ENCODE results near the gene EFL1. TPM values are rescaled to one million over a fixed set of nuclear protein-coding genes. Genes with fewer than 3 reads are reported as not detected.
"Not testable (repeated sequence)": the region's sequence is repeated elsewhere in the genome, so short reads cannot be mapped to it uniquely, and the experiment has no call there.

Gene EFL1
- total and polyA plus RNA-seq, 4 donors, result 5.5 to 15.1 (median 10.3) TPM

DNA sequence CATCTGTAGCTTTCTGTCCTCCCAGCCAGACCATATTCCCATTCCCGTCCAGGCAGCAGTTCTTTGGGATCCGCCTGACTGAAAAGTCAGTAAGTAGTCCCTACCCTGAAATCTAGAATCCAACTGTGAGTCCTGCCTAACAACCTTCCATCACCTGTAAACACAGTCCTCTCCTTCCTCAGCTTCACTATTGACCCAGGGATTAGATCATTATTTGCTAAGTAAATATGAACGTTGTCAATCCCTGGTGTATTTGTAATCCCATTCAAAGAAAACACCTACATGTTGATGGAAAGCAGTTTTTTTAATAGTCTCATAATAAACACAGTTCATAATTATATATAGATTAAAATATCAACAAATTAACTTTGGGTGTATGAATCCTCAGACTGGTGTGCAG is 816 bp upstream of the EFL1 start:
- ATAC-seq (ENCODE audit: low FRiP score) (no peak), DNase-seq (no peak)
- peak overlapping the region in 1 of 2 donors; percentile 53 for H3K4me3 ChIP-seq (ENCODE audit: low read length in 2 of 2)
- 13 to 17% methylated on average over 3 of the region's 3 CpGs for WGBS, 2 donors
- H3K27ac ChIP-seq (ENCODE audit: low read depth in 1 of 2, low read length in 2 of 2), result no peak overlapping the region
- no peaks in the 10 kb centered on the region for H3K27me3 ChIP-seq (ENCODE audit: control insufficient read depth in 1 of 2, insufficient read depth in 2 of 2, low read length in 1 of 2)
- H3K36me3 ChIP-seq (ENCODE audit: control insufficient read depth in 1 of 2, insufficient read depth in 2 of 2, low read length in 1 of 2), result peaks cover 0 to 2% of the 10 kb centered on the region in 2 donors
- peaks cover 2 to 4% of the 10 kb centered on the region in 2 donors for H3K4me1 ChIP-seq (ENCODE audit: control insufficient read depth in 1 of 2, insufficient read depth in 2 of 2, low read length in 2 of 2)
- no peaks in the 10 kb centered on the region for H3K9me3 ChIP-seq (ENCODE audit: control insufficient read depth, low read length)
- intact Hi-C loops (cut with DNase I), result no loop called here

DNA sequence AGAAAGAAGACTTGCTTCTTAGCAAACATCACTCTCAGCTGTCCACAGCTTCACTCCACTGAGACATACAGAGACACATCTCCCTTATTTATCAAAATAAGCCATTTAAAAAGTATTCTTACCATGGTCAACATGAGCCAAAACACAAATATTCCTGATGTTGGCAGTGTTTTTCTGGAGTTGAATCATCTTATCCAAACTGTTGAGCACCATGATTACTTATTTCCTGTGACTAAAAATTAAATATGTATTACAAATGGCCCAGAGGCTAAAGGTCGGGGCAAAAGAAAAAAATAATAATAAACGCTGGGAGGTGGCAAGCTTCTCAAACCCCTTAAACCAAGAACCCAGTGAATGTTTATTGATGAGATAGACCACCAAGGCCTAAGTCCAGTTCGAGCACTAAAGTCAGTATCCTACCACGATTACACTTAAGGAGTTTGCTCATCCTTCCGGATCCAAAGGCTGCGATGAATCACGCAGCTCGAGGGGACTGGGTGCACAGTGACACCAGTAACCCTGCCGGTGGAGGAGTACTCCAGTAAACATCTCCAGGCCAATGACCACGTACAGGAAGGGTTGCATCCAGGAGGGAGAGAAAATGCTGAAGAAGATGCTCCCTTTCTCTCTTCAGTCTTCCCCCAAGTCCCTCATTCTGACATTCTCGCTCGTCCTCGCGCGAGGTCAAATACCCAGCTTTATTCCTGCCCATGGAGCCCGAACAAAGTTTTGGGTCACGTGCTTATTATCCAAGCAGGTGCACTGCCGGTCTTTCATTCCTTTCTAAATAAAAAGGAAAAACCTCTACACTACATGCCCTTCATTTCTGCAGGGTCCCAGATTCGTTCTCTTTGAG is 740 bp downstream of the EFL1 start:
- DNase-seq, result peak; percentile 49 to 72

DNA sequence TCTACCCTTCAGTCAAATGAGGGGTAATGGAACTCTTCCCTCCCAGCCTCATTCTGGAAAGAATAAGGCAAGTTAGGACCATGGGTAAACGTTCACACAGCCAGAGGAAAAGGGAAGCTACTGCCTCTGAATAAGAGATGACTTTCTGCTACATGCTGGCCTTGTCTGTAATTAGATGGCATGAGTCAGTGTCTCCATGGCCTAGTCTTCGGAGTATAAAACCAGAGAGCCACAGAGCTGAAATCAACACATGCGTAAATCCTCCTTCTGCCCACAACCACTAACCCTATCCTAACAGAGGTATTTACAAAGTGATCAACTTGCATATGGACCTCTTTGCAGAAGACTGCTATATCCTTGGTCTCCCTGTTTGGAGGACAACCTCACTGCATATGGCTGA is 14.3 kb downstream of the EFL1 start:
- ATAC-seq (ENCODE audit: low FRiP score); H3K36me3 ChIP-seq (ENCODE audit: control insufficient read depth in 1 of 2, insufficient read depth in 2 of 2, low read length in 1 of 2); DNase-seq; H3K27me3 ChIP-seq (ENCODE audit: control insufficient read depth in 1 of 2, insufficient read depth in 2 of 2, low read length in 1 of 2); H3K4me1 ChIP-seq (ENCODE audit: control insufficient read depth in 1 of 2, insufficient read depth in 2 of 2, low read length in 2 of 2); intact Hi-C loops (cut with DNase I); H3K4me3 ChIP-seq (ENCODE audit: low read length in 2 of 2); H3K27ac ChIP-seq (ENCODE audit: low read depth in 1 of 2, low read length in 2 of 2); H3K9me3 ChIP-seq (ENCODE audit: control insufficient read depth, low read length): not testable (repeated sequence)
- WGBS, 2 donors, result 81 to 89% methylated on average over 3 of the region's 3 CpGs

More for the DNA sequence above, 740 bp downstream of the EFL1 start:
- H3K27ac ChIP-seq (ENCODE audit: low read depth in 1 of 2, low read length in 2 of 2), result peak overlapping the region in 1 of 2 donors; percentile 20
- H3K4me1 ChIP-seq (ENCODE audit: control insufficient read depth in 1 of 2, insufficient read depth in 2 of 2, low read length in 2 of 2); H3K9me3 ChIP-seq (ENCODE audit: control insufficient read depth, low read length); H3K36me3 ChIP-seq (ENCODE audit: control insufficient read depth in 1 of 2, insufficient read depth in 2 of 2, low read length in 1 of 2); H3K27me3 ChIP-seq (ENCODE audit: control insufficient read depth in 1 of 2, insufficient read depth in 2 of 2, low read length in 1 of 2); intact Hi-C loops (cut with DNase I): not testable (repeated sequence)
- 2 to 3% methylated on average over 18 to 19 of the region's 19 CpGs for WGBS, 2 donors
- peak; percentile 3 for ATAC-seq (ENCODE audit: low FRiP score)
- H3K4me3 ChIP-seq (ENCODE audit: low read length in 2 of 2), result peak overlapping the region; percentile 53 to 88

DNA sequence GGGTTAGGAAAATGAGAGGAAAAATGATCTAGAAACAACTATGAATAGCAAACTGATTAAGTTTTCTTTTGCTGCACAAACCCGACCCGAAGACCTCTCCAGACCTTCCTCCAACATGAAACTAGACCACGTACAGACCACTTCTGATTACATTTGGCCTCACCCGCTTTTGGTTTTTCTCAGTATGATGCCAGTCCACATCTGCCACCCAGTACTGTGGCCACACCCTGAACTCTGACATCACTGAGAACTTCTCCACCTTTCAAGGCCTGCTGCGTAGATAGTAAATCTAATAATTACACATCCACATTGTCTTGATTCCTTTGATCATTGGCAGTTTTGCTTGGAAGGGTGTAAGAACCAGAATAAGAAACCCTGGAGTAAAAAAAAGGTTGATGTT is 16.6 kb downstream of the EFL1 start:
- H3K4me3 ChIP-seq (ENCODE audit: low read length in 2 of 2); H3K36me3 ChIP-seq (ENCODE audit: control insufficient read depth in 1 of 2, insufficient read depth in 2 of 2, low read length in 1 of 2); ATAC-seq (ENCODE audit: low FRiP score); DNase-seq; H3K9me3 ChIP-seq (ENCODE audit: control insufficient read depth, low read length); H3K27ac ChIP-seq (ENCODE audit: low read depth in 1 of 2, low read length in 2 of 2); intact Hi-C loops (cut with DNase I); H3K27me3 ChIP-seq (ENCODE audit: control insufficient read depth in 1 of 2, insufficient read depth in 2 of 2, low read length in 1 of 2); H3K4me1 ChIP-seq (ENCODE audit: control insufficient read depth in 1 of 2, insufficient read depth in 2 of 2, low read length in 2 of 2): not testable (repeated sequence)
- WGBS, 2 donors, result 93 to 95% methylated on average over 5 of the region's 5 CpGs

DNA sequence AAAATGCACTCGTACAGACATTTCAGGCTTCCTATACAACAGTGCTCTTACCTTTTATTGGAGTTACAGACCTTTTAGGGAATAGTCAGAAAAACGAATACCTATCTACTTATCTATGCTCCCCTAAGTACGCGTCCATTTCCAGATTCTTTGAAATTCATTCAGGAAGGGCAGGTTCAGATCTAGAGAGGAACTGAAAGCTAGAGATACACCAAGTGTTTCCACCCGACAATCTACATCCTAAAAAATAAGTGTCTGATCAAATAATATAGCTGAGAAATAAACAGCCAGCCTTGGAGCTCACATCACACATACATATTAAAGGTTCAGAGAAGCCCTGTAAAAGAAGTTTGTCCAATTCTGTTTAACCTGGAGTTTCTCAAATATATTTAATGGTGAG is 18.9 kb downstream of the EFL1 start:
- 71 to 73% methylated on average over 3 of the region's 5 CpGs for WGBS, 2 donors
- H3K4me3 ChIP-seq (ENCODE audit: low read length in 2 of 2); DNase-seq; intact Hi-C loops (cut with DNase I); H3K27ac ChIP-seq (ENCODE audit: low read depth in 1 of 2, low read length in 2 of 2); H3K9me3 ChIP-seq (ENCODE audit: control insufficient read depth, low read length); H3K36me3 ChIP-seq (ENCODE audit: control insufficient read depth in 1 of 2, insufficient read depth in 2 of 2, low read length in 1 of 2); H3K27me3 ChIP-seq (ENCODE audit: control insufficient read depth in 1 of 2, insufficient read depth in 2 of 2, low read length in 1 of 2); H3K4me1 ChIP-seq (ENCODE audit: control insufficient read depth in 1 of 2, insufficient read depth in 2 of 2, low read length in 2 of 2); ATAC-seq (ENCODE audit: low FRiP score): not testable (repeated sequence)

DNA sequence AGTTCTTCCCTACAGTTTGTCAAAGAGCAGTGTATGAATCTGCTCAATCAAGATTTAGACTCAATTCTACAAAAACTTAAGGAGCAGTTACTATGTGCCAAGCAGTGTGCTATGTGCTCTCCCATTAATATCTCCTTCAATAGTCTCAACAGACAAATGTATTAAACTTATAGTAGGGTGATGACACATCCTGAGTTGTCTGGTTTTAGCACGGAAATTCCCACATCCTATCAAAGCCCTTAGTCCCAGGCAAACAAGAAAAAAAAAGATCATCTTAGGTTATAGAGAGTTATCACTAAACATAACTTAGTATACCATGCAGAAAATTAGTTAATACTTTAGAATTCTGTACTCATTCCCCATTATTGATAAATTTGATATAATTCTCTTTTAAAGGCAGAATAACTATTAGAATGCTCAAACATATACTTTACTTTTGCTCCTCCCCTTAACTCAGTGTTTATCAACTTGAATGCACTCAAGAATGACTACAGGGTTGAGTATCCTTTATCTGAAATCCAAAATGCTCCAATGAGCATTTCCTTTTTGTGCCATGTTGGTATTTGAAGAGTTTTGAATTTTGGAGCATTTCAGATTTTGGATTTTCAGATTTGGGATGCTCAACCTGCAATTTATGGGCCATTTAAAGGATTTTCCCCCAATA is 20.6 kb downstream of the EFL1 start:
- H3K9me3 ChIP-seq (ENCODE audit: control insufficient read depth, low read length); H3K36me3 ChIP-seq (ENCODE audit: control insufficient read depth in 1 of 2, insufficient read depth in 2 of 2, low read length in 1 of 2); H3K4me3 ChIP-seq (ENCODE audit: low read length in 2 of 2); intact Hi-C loops (cut with DNase I); DNase-seq; H3K27me3 ChIP-seq (ENCODE audit: control insufficient read depth in 1 of 2, insufficient read depth in 2 of 2, low read length in 1 of 2); H3K27ac ChIP-seq (ENCODE audit: low read depth in 1 of 2, low read length in 2 of 2); H3K4me1 ChIP-seq (ENCODE audit: control insufficient read depth in 1 of 2, insufficient read depth in 2 of 2, low read length in 2 of 2); ATAC-seq (ENCODE audit: low FRiP score): not testable (repeated sequence)
- WGBS, 2 donors, result 80 to 85% methylated on average over 1 of the region's 1 CpG

DNA sequence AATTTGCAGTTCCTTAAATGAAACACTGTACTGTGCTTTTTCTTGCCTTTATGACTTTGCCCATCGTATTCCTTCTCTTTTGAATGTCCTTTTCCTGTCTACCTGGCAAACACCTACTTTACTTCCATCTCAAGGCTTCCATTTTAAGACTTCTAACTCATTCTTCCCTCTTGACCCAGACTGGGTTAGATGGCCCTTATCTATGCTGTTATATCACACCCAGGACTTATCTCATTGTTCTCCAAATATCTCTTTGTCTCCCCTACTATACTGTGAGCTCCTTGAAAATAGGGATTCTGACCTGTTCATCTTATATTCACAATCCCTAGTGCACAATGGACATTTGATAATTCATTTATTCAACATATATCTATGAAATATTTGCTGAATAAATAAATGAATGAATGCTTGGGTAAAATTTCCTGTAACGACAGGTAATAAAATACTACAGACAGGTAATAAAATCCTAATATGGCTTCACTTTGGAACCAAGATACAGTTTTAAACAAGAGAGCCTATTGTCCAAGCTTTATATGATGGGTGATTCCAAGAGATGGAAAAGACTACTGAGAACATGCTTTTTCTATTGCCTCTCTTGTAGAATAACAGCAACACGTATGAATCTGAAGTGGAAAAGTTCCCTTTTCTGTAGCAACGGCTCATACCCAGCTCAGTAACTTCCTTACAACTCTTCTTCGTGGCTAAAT is 22.7 kb downstream of the EFL1 start:
- WGBS, 2 donors, result 95 to 96% methylated on average over 5 of the region's 5 CpGs

DNA sequence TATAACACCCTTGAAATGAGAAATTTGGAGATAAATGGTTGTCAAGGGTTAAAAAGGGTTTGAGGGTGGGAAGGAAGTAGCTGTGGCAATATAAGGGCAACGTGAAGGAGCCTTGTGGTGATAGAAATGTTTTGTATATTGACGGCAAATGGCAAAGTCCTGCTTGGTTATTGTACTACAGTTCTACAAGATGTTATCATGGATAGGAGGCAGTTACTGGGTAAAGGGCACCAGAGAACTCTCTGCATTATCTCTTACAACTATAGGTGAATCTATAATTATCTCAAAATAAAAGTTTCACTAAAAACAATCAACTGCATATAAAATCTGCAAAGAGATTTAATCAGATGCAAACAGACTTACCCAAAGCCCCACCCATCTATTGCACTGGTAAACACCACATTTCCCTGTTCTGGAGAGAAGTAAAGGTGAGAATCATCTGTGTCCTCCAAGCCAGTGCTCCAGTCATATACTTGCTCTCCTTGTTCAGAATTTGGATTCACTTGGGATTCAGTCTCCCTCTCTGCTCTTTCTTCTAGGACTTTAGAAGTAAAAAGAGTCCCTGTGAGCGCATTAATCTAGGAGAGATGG is 24.5 kb downstream of the EFL1 start:
- intact Hi-C loops (cut with DNase I); H3K4me1 ChIP-seq (ENCODE audit: control insufficient read depth in 1 of 2, insufficient read depth in 2 of 2, low read length in 2 of 2); H3K4me3 ChIP-seq (ENCODE audit: low read length in 2 of 2); H3K9me3 ChIP-seq (ENCODE audit: control insufficient read depth, low read length); DNase-seq; ATAC-seq (ENCODE audit: low FRiP score); H3K36me3 ChIP-seq (ENCODE audit: control insufficient read depth in 1 of 2, insufficient read depth in 2 of 2, low read length in 1 of 2); H3K27ac ChIP-seq (ENCODE audit: low read depth in 1 of 2, low read length in 2 of 2); H3K27me3 ChIP-seq (ENCODE audit: control insufficient read depth in 1 of 2, insufficient read depth in 2 of 2, low read length in 1 of 2): not testable (repeated sequence)
- 56 to 60% methylated on average over 2 of the region's 3 CpGs for WGBS, 2 donors

More for the DNA sequence above, 22.7 kb downstream of the EFL1 start:
- Histone ChIP-seq H3K4me1 (ENCODE audit: control insufficient read depth in 1 of 2, insufficient read depth in 2 of 2, low read length in 2 of 2) (no peaks in the 10 kb centered on the region), H3K36me3 (ENCODE audit: control insufficient read depth in 1 of 2, insufficient read depth in 2 of 2, low read length in 1 of 2) (peaks cover 0 to 4% of the 10 kb centered on the region in 2 donors), H3K9me3 (ENCODE audit: control insufficient read depth, low read length) (no peaks in the 10 kb centered on the region), H3K4me3 (ENCODE audit: low read length in 2 of 2) (no peak overlapping the region), H3K27ac (ENCODE audit: low read depth in 1 of 2, low read length in 2 of 2) (no peak overlapping the region), H3K27me3 (ENCODE audit: control insufficient read depth in 1 of 2, insufficient read depth in 2 of 2, low read length in 1 of 2) (no peaks in the 10 kb centered on the region)
- ATAC-seq (ENCODE audit: low FRiP score) (no peak), DNase-seq (no peak)
- intact Hi-C loops (cut with DNase I), result no loop called here
